Neural cell (in vitro differentiated cells): ENCODE results near the gene ANGPTL7. TPM values are rescaled to one million over a fixed set of nuclear protein-coding genes. Genes with fewer than 3 reads are reported as not detected.

Source experiments
- H2AFZ ChIP-seq: fragments of 200-600, 300-800 bp; sonication (generic), shearing (Covaris generic); 2 replicates; pipeline ENCODE4 v1.6.0; 2014; ENCODE audit warnings: low read depth, mild to moderate bottlenecking, antibody characterized with exemption, low read length, moderate library complexity
- H3F3A ChIP-seq: fragments of 200-600 bp; shearing (Covaris generic); 2 replicates; pipeline ENCODE4 v1.6.1; 2016; ENCODE audit warnings: mild to moderate bottlenecking, moderate library complexity, mixed read lengths, antibody characterized with exemption, low read length; ENCODE audit not compliant: insufficient read depth, poor library complexity, severe bottlenecking
- H3K27ac ChIP-seq: fragments of 200-600, 300-800 bp; sonication (generic), shearing (Covaris generic); 2 replicates; pipeline ENCODE4 v1.5.1; 2014; ENCODE audit warnings: mild to moderate bottlenecking, low read length, moderate library complexity
- H3K27me3 ChIP-seq: fragments of 300-800, 200-600 bp; sonication (generic), shearing (Covaris generic); 2 replicates; pipeline ENCODE4 v1.6.0; 2014; ENCODE audit warnings: mild to moderate bottlenecking, low read depth, low read length, moderate library complexity; ENCODE audit not compliant: insufficient read depth
- H3K36me3 ChIP-seq: fragments of 300-800, 200-600 bp; sonication (generic), shearing (Covaris generic); 2 replicates; pipeline ENCODE4 v1.5.1; 2014; ENCODE audit warnings: mild to moderate bottlenecking, antibody characterized with exemption, low read length, moderate library complexity; ENCODE audit not compliant: insufficient read depth
- H3K4me2 ChIP-seq: fragments of 300-800, 200-600 bp; sonication (generic), shearing (Covaris generic); 2 replicates; pipeline ENCODE4 v1.6.0; 2014; ENCODE audit warnings: mild to moderate bottlenecking, low read length
- H3K4me3 ChIP-seq: fragments of 300-800, 200-600 bp; sonication (generic), shearing (Covaris generic); 2 replicates; pipeline ENCODE4 v1.5.1; 2014; ENCODE audit warnings: mild to moderate bottlenecking, low read length, moderate library complexity
- H3K79me2 ChIP-seq: fragments of 200-600 bp; shearing (Covaris generic); replicated peaks from 2 replicates; pipeline ENCODE4 v1.6.0; 2014; ENCODE audit warnings: mild to moderate bottlenecking, low read length, moderate library complexity; ENCODE audit not compliant: insufficient read depth
- H3K9ac ChIP-seq: fragments of 300-800, 200-600 bp; sonication (generic), shearing (Covaris generic); 2 replicates; pipeline ENCODE4 v1.6.1; 2016; ENCODE audit warnings: mild to moderate bottlenecking, low read length, mixed read lengths
- H3K9me2 ChIP-seq: fragments of 200-600 bp; shearing (Covaris generic); 2 replicates; pipeline ENCODE4 v1.6.1; 2016; ENCODE audit warnings: mild to moderate bottlenecking, low read length, mixed read lengths; ENCODE audit not compliant: insufficient read depth
- H3K9me3 ChIP-seq: fragments of 200-600, 300-800 bp; sonication (generic), shearing (Covaris generic); 2 replicates; pipeline ENCODE4 v1.6.1; 2016; ENCODE audit warnings: mild to moderate bottlenecking, mixed run types, low read length, moderate library complexity, mixed read lengths
- H4K20me1 ChIP-seq: fragments of 200-600 bp; shearing (Covaris generic); 2 replicates; pipeline ENCODE4 v1.6.1; 2016; ENCODE audit warnings: mild to moderate bottlenecking, mixed run types; ENCODE audit not compliant: insufficient read depth
- EP300 ChIP-seq: fragments of 450-650 bp; conservative IDR thresholded peaks from 2 replicates; pipeline ENCODE4 v1.6.1; 2014; ENCODE audit warnings: antibody characterized with exemption, mild to moderate bottlenecking, moderate library complexity; ENCODE audit not compliant: poor library complexity, severe bottlenecking
- EZH2 ChIP-seq: fragments of 200-600, 300-800 bp; shearing (Covaris generic), sonication (generic); IDR thresholded peaks from 2 replicates; pipeline ENCODE4 v1.6.1; 2014; ENCODE audit warnings: antibody characterized with exemption, low read length, borderline replicate concordance, mild to moderate bottlenecking; ENCODE audit not compliant: insufficient read depth, poor library complexity, severe bottlenecking
- MXI1 ChIP-seq: fragments of 450-650 bp; conservative IDR thresholded peaks from 2 replicates; pipeline ENCODE4 v1.6.1; 2014; ENCODE audit warnings: antibody characterized with exemption, mild to moderate bottlenecking; ENCODE audit not compliant: poor library complexity, severe bottlenecking
- POLR2AphosphoS5 ChIP-seq: IDR thresholded peaks from 2 replicates; pipeline ENCODE4 v1.6.1; 2012
- RAD21 ChIP-seq: fragments of 450-650 bp; conservative IDR thresholded peaks from 2 replicates; pipeline ENCODE4 v1.6.1; 2014; ENCODE audit warnings: antibody characterized with exemption, mild to moderate bottlenecking, moderate library complexity
- SMC3 ChIP-seq: fragments of 450-650 bp; conservative IDR thresholded peaks from 2 replicates; pipeline ENCODE4 v1.6.1; 2014; ENCODE audit warnings: antibody characterized with exemption, mild to moderate bottlenecking, moderate library complexity; ENCODE audit not compliant: poor library complexity
- TAF1 ChIP-seq: IDR thresholded peaks from 2 replicates; pipeline ENCODE4 v1.6.1; 2012; ENCODE audit warnings: low read depth
- polyA plus RNA-seq: library from polyadenylated mRNA; depleted of rRNA; stranded (reverse); fragments of >200 nt; gene quantifications from 2 replicates; pipeline ENCODE4 v1.2.3, GENCODE V29; 2014
- TF ChIP-seq, protein P1 (sequence below): fragments of 450-650 bp; IDR thresholded peaks from 2 replicates; pipeline ENCODE4 v1.5.1; 2014; ENCODE audit warnings: antibody characterized with exemption, mild to moderate bottlenecking, moderate library complexity; ENCODE audit not compliant: poor library complexity, severe bottlenecking
- TF ChIP-seq, protein P2 (sequence below): IDR thresholded peaks from 2 replicates; pipeline ENCODE4 v1.6.1; 2012; ENCODE audit warnings: borderline replicate concordance

The ANGPTL7 gene
- polyA plus RNA-seq, 1 donor from 2014 or later: not detected

DNA sequence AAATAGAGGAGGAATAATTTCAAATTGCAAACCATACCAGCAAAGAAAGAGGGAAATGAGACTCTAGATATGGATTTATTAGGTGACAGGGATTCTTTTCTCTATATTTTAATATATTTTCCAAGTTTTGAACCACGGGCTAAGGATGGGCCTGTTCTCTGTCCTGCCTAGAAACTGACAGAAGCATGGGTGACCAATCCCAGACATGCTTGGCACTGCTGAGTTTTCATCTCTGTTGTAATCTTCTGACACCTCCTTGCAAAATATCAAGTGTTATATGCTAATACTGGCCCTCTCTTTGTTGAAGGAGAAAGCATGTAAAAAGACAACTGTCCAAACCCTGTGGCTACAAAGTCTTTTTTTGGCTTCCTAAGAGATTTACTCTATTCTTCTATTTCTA is 774 bp upstream of the ANGPTL7 start:
- Histone ChIP-seq H3K9ac (no peak overlapping the region), H2AFZ (no peak overlapping the region), H4K20me1 (no peaks in the 10 kb centered on the region), H3K9me2 (no peaks in the 10 kb centered on the region), H3K27me3 (no peaks in the 10 kb centered on the region), H3K4me3 (no peak overlapping the region), H3K9me3 (no peaks in the 10 kb centered on the region), H3K79me2 (no peaks in the 10 kb centered on the region), H3K36me3 (no peaks in the 10 kb centered on the region), H3K27ac (no peak overlapping the region), H3K4me2 (no peak overlapping the region), H3F3A (no peaks in the 10 kb centered on the region)
- no peak for TF ChIP-seq RAD21
- TF ChIP-seq, protein P1, sequence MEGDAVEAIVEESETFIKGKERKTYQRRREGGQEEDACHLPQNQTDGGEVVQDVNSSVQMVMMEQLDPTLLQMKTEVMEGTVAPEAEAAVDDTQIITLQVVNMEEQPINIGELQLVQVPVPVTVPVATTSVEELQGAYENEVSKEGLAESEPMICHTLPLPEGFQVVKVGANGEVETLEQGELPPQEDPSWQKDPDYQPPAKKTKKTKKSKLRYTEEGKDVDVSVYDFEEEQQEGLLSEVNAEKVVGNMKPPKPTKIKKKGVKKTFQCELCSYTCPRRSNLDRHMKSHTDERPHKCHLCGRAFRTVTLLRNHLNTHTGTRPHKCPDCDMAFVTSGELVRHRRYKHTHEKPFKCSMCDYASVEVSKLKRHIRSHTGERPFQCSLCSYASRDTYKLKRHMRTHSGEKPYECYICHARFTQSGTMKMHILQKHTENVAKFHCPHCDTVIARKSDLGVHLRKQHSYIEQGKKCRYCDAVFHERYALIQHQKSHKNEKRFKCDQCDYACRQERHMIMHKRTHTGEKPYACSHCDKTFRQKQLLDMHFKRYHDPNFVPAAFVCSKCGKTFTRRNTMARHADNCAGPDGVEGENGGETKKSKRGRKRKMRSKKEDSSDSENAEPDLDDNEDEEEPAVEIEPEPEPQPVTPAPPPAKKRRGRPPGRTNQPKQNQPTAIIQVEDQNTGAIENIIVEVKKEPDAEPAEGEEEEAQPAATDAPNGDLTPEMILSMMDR: no peak
- TF ChIP-seq, protein P2, sequence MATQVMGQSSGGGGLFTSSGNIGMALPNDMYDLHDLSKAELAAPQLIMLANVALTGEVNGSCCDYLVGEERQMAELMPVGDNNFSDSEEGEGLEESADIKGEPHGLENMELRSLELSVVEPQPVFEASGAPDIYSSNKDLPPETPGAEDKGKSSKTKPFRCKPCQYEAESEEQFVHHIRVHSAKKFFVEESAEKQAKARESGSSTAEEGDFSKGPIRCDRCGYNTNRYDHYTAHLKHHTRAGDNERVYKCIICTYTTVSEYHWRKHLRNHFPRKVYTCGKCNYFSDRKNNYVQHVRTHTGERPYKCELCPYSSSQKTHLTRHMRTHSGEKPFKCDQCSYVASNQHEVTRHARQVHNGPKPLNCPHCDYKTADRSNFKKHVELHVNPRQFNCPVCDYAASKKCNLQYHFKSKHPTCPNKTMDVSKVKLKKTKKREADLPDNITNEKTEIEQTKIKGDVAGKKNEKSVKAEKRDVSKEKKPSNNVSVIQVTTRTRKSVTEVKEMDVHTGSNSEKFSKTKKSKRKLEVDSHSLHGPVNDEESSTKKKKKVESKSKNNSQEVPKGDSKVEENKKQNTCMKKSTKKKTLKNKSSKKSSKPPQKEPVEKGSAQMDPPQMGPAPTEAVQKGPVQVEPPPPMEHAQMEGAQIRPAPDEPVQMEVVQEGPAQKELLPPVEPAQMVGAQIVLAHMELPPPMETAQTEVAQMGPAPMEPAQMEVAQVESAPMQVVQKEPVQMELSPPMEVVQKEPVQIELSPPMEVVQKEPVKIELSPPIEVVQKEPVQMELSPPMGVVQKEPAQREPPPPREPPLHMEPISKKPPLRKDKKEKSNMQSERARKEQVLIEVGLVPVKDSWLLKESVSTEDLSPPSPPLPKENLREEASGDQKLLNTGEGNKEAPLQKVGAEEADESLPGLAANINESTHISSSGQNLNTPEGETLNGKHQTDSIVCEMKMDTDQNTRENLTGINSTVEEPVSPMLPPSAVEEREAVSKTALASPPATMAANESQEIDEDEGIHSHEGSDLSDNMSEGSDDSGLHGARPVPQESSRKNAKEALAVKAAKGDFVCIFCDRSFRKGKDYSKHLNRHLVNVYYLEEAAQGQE: no peak
- TF ChIP-seq MXI1: no peak

DNA sequence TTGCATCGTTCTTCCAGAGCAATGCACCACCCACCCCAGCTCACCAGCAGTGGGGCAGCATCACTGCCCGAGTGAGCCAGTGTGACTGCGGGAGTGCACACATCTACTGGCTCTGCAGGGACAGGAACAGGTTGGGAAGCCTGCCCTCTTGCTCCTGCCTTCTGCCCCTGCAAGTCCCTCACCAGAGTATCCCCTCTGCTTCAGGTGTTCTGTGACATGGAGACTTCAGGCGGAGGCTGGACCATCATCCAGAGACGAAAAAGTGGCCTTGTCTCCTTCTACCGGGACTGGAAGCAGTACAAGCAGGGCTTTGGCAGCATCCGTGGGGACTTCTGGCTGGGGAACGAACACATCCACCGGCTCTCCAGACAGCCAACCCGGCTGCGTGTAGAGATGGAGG is 4.2 kb downstream of the ANGPTL7 start:
- Histone ChIP-seq H2AFZ (no peak overlapping the region), H3K9ac (no peak overlapping the region), H3K36me3 (no peaks in the 10 kb centered on the region), H3K4me2 (no peak overlapping the region), H3K9me2 (no peaks in the 10 kb centered on the region), H3K9me3 (no peaks in the 10 kb centered on the region), H3K79me2 (no peaks in the 10 kb centered on the region), H3K27ac (no peak overlapping the region), H4K20me1 (no peaks in the 10 kb centered on the region), H3F3A (no peaks in the 10 kb centered on the region), H3K27me3 (no peaks in the 10 kb centered on the region), H3K4me3 (no peak overlapping the region)
- TF ChIP-seq POLR2AphosphoS5 (no peak), EZH2 (no peak), SMC3 (no peak), TAF1 (no peak), EP300 (no peak), MXI1 (no peak), RAD21 (no peak)
- TF ChIP-seq, protein P1: no peak
- TF ChIP-seq, protein P2: no peak
